ENCODE measurements around the gene IMPDH2.

The IMPDH2 gene

DNA sequence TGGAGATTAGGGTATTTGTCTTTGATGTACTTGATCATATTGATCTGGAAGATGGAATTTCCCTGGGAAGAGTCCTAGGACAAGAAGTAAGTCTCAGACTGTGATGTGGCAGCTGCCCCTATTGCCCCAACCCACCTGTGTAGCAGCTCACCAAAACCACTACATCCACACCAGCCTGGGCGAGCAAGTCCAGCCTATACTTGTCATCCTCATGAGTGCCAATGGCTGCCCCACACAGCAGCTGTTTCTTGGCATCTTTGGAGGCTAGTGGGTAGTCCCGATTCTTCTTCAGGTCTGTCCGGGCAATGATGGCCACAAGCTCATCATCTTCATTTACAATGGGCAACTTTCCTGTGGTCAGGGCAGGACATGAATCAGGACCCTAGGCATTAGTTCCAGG lies 2.7 kb downstream of the IMPDH2 start:
- no peak overlapping the region for H3K4me3 ChIP-seq (ENCODE audit: low read depth, low read length)
- TF ChIP-seq, protein P1, sequence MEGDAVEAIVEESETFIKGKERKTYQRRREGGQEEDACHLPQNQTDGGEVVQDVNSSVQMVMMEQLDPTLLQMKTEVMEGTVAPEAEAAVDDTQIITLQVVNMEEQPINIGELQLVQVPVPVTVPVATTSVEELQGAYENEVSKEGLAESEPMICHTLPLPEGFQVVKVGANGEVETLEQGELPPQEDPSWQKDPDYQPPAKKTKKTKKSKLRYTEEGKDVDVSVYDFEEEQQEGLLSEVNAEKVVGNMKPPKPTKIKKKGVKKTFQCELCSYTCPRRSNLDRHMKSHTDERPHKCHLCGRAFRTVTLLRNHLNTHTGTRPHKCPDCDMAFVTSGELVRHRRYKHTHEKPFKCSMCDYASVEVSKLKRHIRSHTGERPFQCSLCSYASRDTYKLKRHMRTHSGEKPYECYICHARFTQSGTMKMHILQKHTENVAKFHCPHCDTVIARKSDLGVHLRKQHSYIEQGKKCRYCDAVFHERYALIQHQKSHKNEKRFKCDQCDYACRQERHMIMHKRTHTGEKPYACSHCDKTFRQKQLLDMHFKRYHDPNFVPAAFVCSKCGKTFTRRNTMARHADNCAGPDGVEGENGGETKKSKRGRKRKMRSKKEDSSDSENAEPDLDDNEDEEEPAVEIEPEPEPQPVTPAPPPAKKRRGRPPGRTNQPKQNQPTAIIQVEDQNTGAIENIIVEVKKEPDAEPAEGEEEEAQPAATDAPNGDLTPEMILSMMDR (IDR thresholded peaks at IDR 0.05; ENCODE audit: low read depth, low read length) = no peak

- TF ChIP-seq, protein P1 (IDR thresholded peaks at IDR 0.05; ENCODE audit: low read depth, low read length) = no peak
- H3K4me3 ChIP-seq (ENCODE audit: low read depth, low read length) = no peak overlapping the region
These were observed 3.2 kb downstream of the IMPDH2 start for GRCh38 chr3:49025793-49026520.

GRCh38 chr3:49025005-49025792 lies 4.0 kb downstream of the IMPDH2 start:
- no peak overlapping the region for H3K4me3 ChIP-seq (ENCODE audit: low read depth, low read length)
- TF ChIP-seq, protein P1 (IDR thresholded peaks at IDR 0.05; ENCODE audit: low read depth, low read length) = no peak

- TF ChIP-seq, protein P1 (IDR thresholded peaks at IDR 0.05; ENCODE audit: low read depth, low read length) = no peak
- H3K4me3 ChIP-seq (ENCODE audit: low read depth, low read length) = no peak overlapping the region
These were observed 4.7 kb downstream of the IMPDH2 start for GRCh38 chr3:49024449-49024848.

DNA sequence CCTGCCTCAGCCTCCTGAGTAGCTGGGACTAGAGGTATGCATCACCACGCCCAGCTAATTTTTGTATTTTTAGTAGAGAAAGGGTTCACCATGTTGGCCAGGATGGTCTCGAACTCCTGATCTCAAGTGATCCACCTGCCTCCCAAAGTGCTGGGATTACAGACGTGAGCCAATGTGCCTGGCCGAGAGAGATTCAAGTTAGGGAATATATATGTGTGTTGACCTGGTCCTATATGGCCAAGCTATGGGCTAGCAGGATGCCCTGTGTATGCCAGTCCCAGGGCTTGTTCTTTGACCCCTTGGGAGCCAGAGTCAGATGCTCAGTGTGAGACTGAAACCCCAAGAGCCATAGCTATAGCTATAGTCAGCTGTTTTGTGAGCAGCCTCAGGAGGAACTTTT lies 5.4 kb downstream of the IMPDH2 start:
- H3K4me3 ChIP-seq (ENCODE audit: low read depth, low read length) = no peak overlapping the region
- TF ChIP-seq, protein P1 (IDR thresholded peaks at IDR 0.05; ENCODE audit: low read depth, low read length) = no peak

DNA sequence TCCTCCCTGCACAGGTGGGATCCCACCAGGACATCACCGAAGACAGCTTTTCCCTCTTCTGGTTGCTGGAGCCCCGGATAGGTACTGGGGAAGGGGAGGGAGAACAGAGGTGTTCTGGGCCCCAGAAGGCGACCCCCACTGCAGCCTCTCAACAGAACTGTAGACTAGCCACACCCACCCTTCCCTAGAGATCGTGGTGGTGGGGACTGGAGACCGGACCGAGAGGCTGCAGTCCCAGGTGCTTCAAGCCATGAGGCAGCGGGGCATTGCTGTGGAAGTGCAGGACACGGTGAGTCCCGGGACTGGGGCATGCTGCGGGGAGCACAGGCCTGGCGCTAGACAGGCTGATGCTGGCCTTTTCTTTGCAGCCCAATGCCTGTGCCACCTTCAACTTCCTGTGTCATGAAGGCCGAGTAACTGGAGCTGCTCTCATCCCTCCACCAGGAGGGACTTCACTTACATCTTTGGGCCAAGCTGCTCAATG lies 6.5 kb downstream of the IMPDH2 start:
- H3K4me3 ChIP-seq (ENCODE audit: low read depth, low read length) = peak overlapping the region; percentile 71
- TF ChIP-seq, protein P1 (IDR thresholded peaks at IDR 0.05; ENCODE audit: low read depth, low read length) = no peak

All from WI38 (cell line).